Trophoblast cell (in vitro differentiated cells and primary cell): Measurements from ENCODE around the gene CLEC16A.

Experiments used
- DNase-seq, 2 donors: peaks; one replicate each; pipeline ENCODE4 v3.0.0-alpha.2; 2016
- H2AFZ ChIP-seq: 2 replicates; pipeline ENCODE4 v1.6.1; 2013; ENCODE audit warnings: low read length, moderate library complexity, mild to moderate bottlenecking; ENCODE audit not compliant: insufficient read depth, poor library complexity
- H2AK5ac ChIP-seq: 2 replicates; pipeline ENCODE4 v1.6.1; 2013; ENCODE audit warnings: mild to moderate bottlenecking, low read length
- H2BK120ac ChIP-seq: 2 replicates; pipeline ENCODE4 v1.6.1; 2013; ENCODE audit warnings: low read length, mild to moderate bottlenecking, moderate library complexity; ENCODE audit not compliant: insufficient read depth, poor library complexity
- H2BK12ac ChIP-seq: 2 replicates; pipeline ENCODE4 v1.6.1; 2013; ENCODE audit warnings: mild to moderate bottlenecking, low read length, moderate library complexity
- H2BK5ac ChIP-seq: 2 replicates; pipeline ENCODE4 v1.6.1; 2013; ENCODE audit warnings: low read length, low read depth, moderate library complexity, mild to moderate bottlenecking; ENCODE audit not compliant: poor library complexity
- H3K14ac ChIP-seq: 2 replicates; pipeline ENCODE4 v1.6.1; 2013; ENCODE audit warnings: mild to moderate bottlenecking, low read length
- H3K18ac ChIP-seq: 2 replicates; pipeline ENCODE4 v1.6.1; 2013; ENCODE audit warnings: mild to moderate bottlenecking, low read length
- H3K23ac ChIP-seq: 2 replicates; pipeline ENCODE4 v1.6.1; 2013; ENCODE audit warnings: low read length
- H3K27ac ChIP-seq: 2 replicates; pipeline ENCODE4 v1.5.1; 2013; ENCODE audit warnings: low read depth, mild to moderate bottlenecking, inconsistent platforms, low read length, moderate library complexity
- H3K27me3 ChIP-seq: 2 replicates; pipeline ENCODE4 v1.6.1; 2013; ENCODE audit warnings: inconsistent platforms, mild to moderate bottlenecking, low read length, moderate library complexity; ENCODE audit not compliant: insufficient read depth
- H3K36me3 ChIP-seq, 2 experiments: 1 replicate in 1 of 2; 2 replicates in 1 of 2; pipeline ENCODE4 v1.6.1; 2013; ENCODE audit warnings: low read length in 2 of 2, mild to moderate bottlenecking in 2 of 2, moderate library complexity in 1 of 2; ENCODE audit not compliant: insufficient read depth in 2 of 2, control insufficient read depth in 1 of 2
- H3K4ac ChIP-seq: 2 replicates; pipeline ENCODE4 v1.6.1; 2013; ENCODE audit warnings: low read depth, mild to moderate bottlenecking, low read length, moderate library complexity
- H3K4me1 ChIP-seq, 2 experiments: 1 replicate in 1 of 2; 2 replicates in 1 of 2; pipeline ENCODE4 v1.6.1; 2013; ENCODE audit warnings: low read length in 2 of 2, mild to moderate bottlenecking in 2 of 2, moderate library complexity in 1 of 2; ENCODE audit not compliant: insufficient read depth in 2 of 2, control insufficient read depth in 1 of 2
- H3K4me2 ChIP-seq: 2 replicates; pipeline ENCODE4 v1.6.1; 2013; ENCODE audit warnings: inconsistent platforms, mild to moderate bottlenecking, low read length, moderate library complexity
- H3K4me3 ChIP-seq: 2 replicates; pipeline ENCODE4 v1.5.1; 2013; ENCODE audit warnings: mild to moderate bottlenecking, low read depth, low read length, inconsistent platforms
- H3K79me1 ChIP-seq: one replicate; pipeline ENCODE4 v1.6.1; 2013; ENCODE audit warnings: low read length
- H3K79me2 ChIP-seq: 2 replicates; pipeline ENCODE4 v1.6.1; 2013; ENCODE audit warnings: low read length, mild to moderate bottlenecking; ENCODE audit not compliant: control insufficient read depth, insufficient read depth, poor library complexity
- H3K9ac ChIP-seq: 2 replicates; pipeline ENCODE4 v1.6.1; 2013; ENCODE audit warnings: mild to moderate bottlenecking, low read length
- H3K9me3 ChIP-seq: 2 replicates; pipeline ENCODE4 v1.6.1; 2013; ENCODE audit warnings: low read depth, mild to moderate bottlenecking, control low read depth, inconsistent platforms, low read length; ENCODE audit not compliant: insufficient read depth
- H4K12ac ChIP-seq: 2 replicates; pipeline ENCODE4 v1.6.1; 2013; ENCODE audit warnings: low read depth, mild to moderate bottlenecking, low read length, moderate library complexity
- H4K8ac ChIP-seq: 2 replicates; pipeline ENCODE4 v1.6.1; 2013; ENCODE audit warnings: low read depth, mild to moderate bottlenecking, low read length, moderate library complexity
- H4K91ac ChIP-seq: one replicate; pipeline ENCODE4 v1.6.1; 2013; ENCODE audit warnings: low read depth, mild to moderate bottlenecking, low read length, moderate library complexity
- whole genome bisulfite sequencing: extraction: QIAGEN DNeasy Blood & Tissue Kit; methylation state at CpG from one replicate; pipeline ENCODE4 v1.1.7; 2013; ENCODE audit warnings: missing lambda C conversion rate; ENCODE audit not compliant: insufficient read length, insufficient coverage; ENCODE audit errors: extremely low coverage; 5-methylcytosine and 5-hydroxymethylcytosine counted together

CLEC16A gene

GRCh38 chr16:11060364-11060763, 116.0 kb downstream of the CLEC16A start:
- Histone ChIP-seq H3K4ac (no peak overlapping the region), H2AK5ac (no peak overlapping the region), H3K79me2 (no peaks in the 10 kb centered on the region), H4K12ac (no peak overlapping the region), H3K18ac (no peak overlapping the region), H2BK120ac (no peak overlapping the region), H3K23ac (no peak overlapping the region), H3K36me3 (peaks cover 10 to 24% of the 10 kb centered on the region in 2 experiments), H3K4me2 (no peak overlapping the region), H3K14ac (no peak overlapping the region), H3K4me1 (no peaks in the 10 kb centered on the region), H3K9me3 (peaks cover 3% of the 10 kb centered on the region), H3K4me3 (no peak overlapping the region), H4K91ac (no peak overlapping the region), H2BK12ac (no peak overlapping the region), H2BK5ac (no peak overlapping the region), H4K8ac (no peak overlapping the region), H3K27me3 (no peaks in the 10 kb centered on the region), H3K9ac (no peak overlapping the region), H2AFZ (no peak overlapping the region), H3K27ac (no peak overlapping the region), H3K79me1 (no peaks in the 10 kb centered on the region)
- no peak for DNase-seq
- WGBS, result no CpG with 5 or more reads among the region's 4 CpGs

GRCh38 chr16:11060842-11061241, 116.5 kb downstream of the CLEC16A start:
- Histone ChIP-seq H2AK5ac (no peak overlapping the region), H3K23ac (no peak overlapping the region), H3K18ac (no peak overlapping the region), H4K8ac (no peak overlapping the region), H3K9ac (peak overlapping the region; percentile 14), H3K4me2 (no peak overlapping the region), H3K27ac (no peak overlapping the region), H4K91ac (no peak overlapping the region), H3K4me3 (no peak overlapping the region), H3K36me3 (peaks cover 10 to 29% of the 10 kb centered on the region in 2 experiments), H3K4ac (no peak overlapping the region), H3K79me2 (no peaks in the 10 kb centered on the region), H4K12ac (no peak overlapping the region), H2BK5ac (no peak overlapping the region), H3K79me1 (no peaks in the 10 kb centered on the region), H2BK12ac (no peak overlapping the region), H2BK120ac (no peak overlapping the region), H3K9me3 (peaks cover 3% of the 10 kb centered on the region), H3K4me1 (no peaks in the 10 kb centered on the region), H3K14ac (no peak overlapping the region), H3K27me3 (no peaks in the 10 kb centered on the region), H2AFZ (no peak overlapping the region)
- DNase-seq, result no peak
- no CpG with 5 or more reads among the region's 7 CpGs for WGBS

GRCh38 chr16:11061629-11062270, 117.4 kb downstream of the CLEC16A start:
- no peak overlapping the region for H2BK12ac ChIP-seq
- H4K12ac ChIP-seq, result no peak overlapping the region
- H3K4me1 ChIP-seq, result no peaks in the 10 kb centered on the region
- no peaks in the 10 kb centered on the region for H3K27me3 ChIP-seq
- H3K9me3 ChIP-seq, result peaks cover 3% of the 10 kb centered on the region
- no peak overlapping the region for H2BK5ac ChIP-seq
- no peak overlapping the region for H3K27ac ChIP-seq
- no peak overlapping the region for H4K8ac ChIP-seq
- H3K4me2 ChIP-seq, result no peak overlapping the region
- H2BK120ac ChIP-seq, result no peak overlapping the region
- H3K4ac ChIP-seq, result no peak overlapping the region
- no peaks in the 10 kb centered on the region for H3K79me2 ChIP-seq
- H3K23ac ChIP-seq, result no peak overlapping the region
- H3K36me3 ChIP-seq, result peaks cover 9 to 26% of the 10 kb centered on the region in 2 experiments
- no peak overlapping the region for H3K14ac ChIP-seq
- DNase-seq, result no peak
- no peak overlapping the region for H3K4me3 ChIP-seq
- no peak overlapping the region for H4K91ac ChIP-seq
- no peak overlapping the region for H3K18ac ChIP-seq
- H2AK5ac ChIP-seq, result no peak overlapping the region
- no CpG with 5 or more reads among the region's 6 CpGs for WGBS
- peak overlapping the region; percentile 23 for H3K9ac ChIP-seq
- H3K79me1 ChIP-seq, result no peaks in the 10 kb centered on the region
- no peak overlapping the region for H2AFZ ChIP-seq

- no peak overlapping the region for H3K4me2 ChIP-seq
- H3K4ac ChIP-seq, result no peak overlapping the region
- H4K91ac ChIP-seq, result no peak overlapping the region
- H4K8ac ChIP-seq, result no peak overlapping the region
- no peaks in the 10 kb centered on the region for H3K4me1 ChIP-seq
- no CpG with 5 or more reads among the region's 8 CpGs for WGBS
- no peak overlapping the region for H3K18ac ChIP-seq
- H4K12ac ChIP-seq, result no peak overlapping the region
- no peak overlapping the region for H3K9ac ChIP-seq
- no peak overlapping the region for H3K23ac ChIP-seq
- H3K79me2 ChIP-seq, result no peaks in the 10 kb centered on the region
- no peak overlapping the region for H3K14ac ChIP-seq
- no peak overlapping the region for H3K27ac ChIP-seq
- H3K4me3 ChIP-seq, result no peak overlapping the region
- no peak overlapping the region for H2AK5ac ChIP-seq
- H2BK12ac ChIP-seq, result no peak overlapping the region
- H2BK120ac ChIP-seq, result no peak overlapping the region
- no peak overlapping the region for H2AFZ ChIP-seq
- H3K79me1 ChIP-seq, result no peaks in the 10 kb centered on the region
- no peak for DNase-seq
- peaks cover 9 to 23% of the 10 kb centered on the region in 2 experiments for H3K36me3 ChIP-seq
- no peaks in the 10 kb centered on the region for H3K27me3 ChIP-seq
- no peak overlapping the region for H2BK5ac ChIP-seq
- peaks cover 3% of the 10 kb centered on the region for H3K9me3 ChIP-seq
Measured at GRCh38 chr16:11063448-11064201, 119.3 kb downstream of the CLEC16A start.
